Liver (tissue), 3 donors: Measurements from ENCODE around the gene RASA3.

Experiments
- EGR1 ChIP-seq, 2 donors: IDR thresholded peaks; 2 replicates each; pipeline ENCODE4 v1.6.1; 2016 to 2018; ENCODE audit warnings: antibody characterized with exemption in 2 of 2, low read depth in 2 of 2
- GABPA ChIP-seq, 2 donors: IDR thresholded peaks in 1 of 2; conservative IDR thresholded peaks in 1 of 2; 2 replicates each; pipeline ENCODE4 v1.6.1; 2016; ENCODE audit warnings: antibody characterized with exemption in 2 of 2, mild to moderate bottlenecking in 1 of 2, moderate library complexity in 1 of 2
- JUND ChIP-seq, 2 donors: IDR thresholded peaks; 2 replicates each; pipeline ENCODE4 v1.6.1; 2016; ENCODE audit warnings: antibody characterized with exemption in 2 of 2
- MAX ChIP-seq: IDR thresholded peaks from 2 replicates; pipeline ENCODE4 v1.6.1; 2016; ENCODE audit warnings: antibody characterized with exemption
- NR2F2 ChIP-seq: IDR thresholded peaks from 2 replicates; pipeline ENCODE4 v1.6.1; 2016; ENCODE audit warnings: antibody characterized with exemption
- RAD21 ChIP-seq, 2 donors: IDR thresholded peaks; 2 replicates each; pipeline ENCODE4 v1.6.1; 2016; ENCODE audit warnings: antibody characterized with exemption in 2 of 2, mild to moderate bottlenecking in 2 of 2
- TAF1 ChIP-seq: conservative IDR thresholded peaks from 2 replicates; pipeline ENCODE4 v1.6.1; 2016; ENCODE audit warnings: antibody characterized with exemption, mild to moderate bottlenecking
- YY1 ChIP-seq: IDR thresholded peaks from 2 replicates; pipeline ENCODE4 v1.6.1; 2016; ENCODE audit warnings: antibody characterized with exemption, mild to moderate bottlenecking
- TF ChIP-seq, protein P1 (sequence below): fragments of 150-350 bp; IDR thresholded peaks from 2 replicates; pipeline ENCODE4 v1.5.1; 2017; ENCODE audit warnings: improper control_type of control experiment, low read depth, low read length; ENCODE audit not compliant: missing input control
- donor health status: healthy.
- donor health status: healthy.

DNA sequence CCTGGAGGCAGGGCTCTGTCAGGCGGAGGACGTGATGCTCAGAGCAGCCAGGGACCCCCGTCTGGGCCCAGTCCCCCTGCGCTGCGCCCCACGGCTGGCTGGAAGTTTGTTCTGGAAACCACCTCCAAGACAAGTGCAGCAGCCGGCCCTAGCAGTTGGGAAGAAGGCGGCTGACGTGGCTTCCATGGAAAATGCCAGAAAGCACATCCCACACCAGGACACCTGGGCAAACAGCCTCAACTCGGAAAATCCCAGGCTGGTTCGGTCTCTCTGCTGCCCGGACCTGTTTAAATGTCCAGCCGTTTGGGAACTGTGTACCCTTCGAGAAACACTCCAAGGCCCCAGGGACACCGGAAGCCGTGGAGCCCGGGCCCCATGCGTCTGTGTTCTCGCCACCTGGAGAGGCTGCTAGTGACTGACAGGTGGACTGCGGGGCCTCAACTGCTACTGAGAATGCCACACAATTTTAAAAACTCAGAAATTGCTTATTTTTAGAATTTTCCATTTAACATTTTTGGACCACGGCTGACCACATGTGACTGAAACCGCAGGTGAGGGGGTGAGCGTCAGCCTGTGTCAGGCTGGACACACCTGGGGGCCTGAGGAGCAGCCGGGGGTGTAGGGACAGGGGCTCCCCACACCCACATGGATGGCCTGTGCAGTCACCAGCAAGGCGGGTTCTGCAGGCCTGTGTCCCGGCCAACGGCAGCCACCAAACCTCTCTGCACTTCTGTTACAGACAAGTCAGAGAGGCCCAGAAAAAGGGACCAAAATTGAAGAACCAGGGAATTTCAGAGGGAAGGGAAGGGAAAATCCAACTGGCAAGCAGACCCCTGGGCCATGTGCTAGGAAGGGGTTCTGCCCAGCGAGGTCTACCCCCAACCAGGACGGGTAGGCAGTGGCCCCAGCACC lies 31.7 kb downstream of the RASA3 start:
- TF ChIP-seq, protein P1, sequence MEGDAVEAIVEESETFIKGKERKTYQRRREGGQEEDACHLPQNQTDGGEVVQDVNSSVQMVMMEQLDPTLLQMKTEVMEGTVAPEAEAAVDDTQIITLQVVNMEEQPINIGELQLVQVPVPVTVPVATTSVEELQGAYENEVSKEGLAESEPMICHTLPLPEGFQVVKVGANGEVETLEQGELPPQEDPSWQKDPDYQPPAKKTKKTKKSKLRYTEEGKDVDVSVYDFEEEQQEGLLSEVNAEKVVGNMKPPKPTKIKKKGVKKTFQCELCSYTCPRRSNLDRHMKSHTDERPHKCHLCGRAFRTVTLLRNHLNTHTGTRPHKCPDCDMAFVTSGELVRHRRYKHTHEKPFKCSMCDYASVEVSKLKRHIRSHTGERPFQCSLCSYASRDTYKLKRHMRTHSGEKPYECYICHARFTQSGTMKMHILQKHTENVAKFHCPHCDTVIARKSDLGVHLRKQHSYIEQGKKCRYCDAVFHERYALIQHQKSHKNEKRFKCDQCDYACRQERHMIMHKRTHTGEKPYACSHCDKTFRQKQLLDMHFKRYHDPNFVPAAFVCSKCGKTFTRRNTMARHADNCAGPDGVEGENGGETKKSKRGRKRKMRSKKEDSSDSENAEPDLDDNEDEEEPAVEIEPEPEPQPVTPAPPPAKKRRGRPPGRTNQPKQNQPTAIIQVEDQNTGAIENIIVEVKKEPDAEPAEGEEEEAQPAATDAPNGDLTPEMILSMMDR = no peak
- TF ChIP-seq NR2F2 = no peak
- no peak for TF ChIP-seq MAX
- no peak for TF ChIP-seq JUND (IDR thresholded peaks at IDR 0.05)
- no peak for TF ChIP-seq GABPA (IDR thresholded peaks at IDR 0.05 in 1 of 2, conservative IDR thresholded peaks at IDR 0.05 in 1 of 2)
- TF ChIP-seq TAF1 = no peak
- no peak for TF ChIP-seq YY1
- no peak for TF ChIP-seq RAD21 (IDR thresholded peaks at IDR 0.05)
- TF ChIP-seq EGR1 (IDR thresholded peaks at IDR 0.05; ENCODE audit: low read depth in 2 of 2) = no peak
